Ovary (tissue), 3 donors: ENCODE results near the gene USP6NL.

Experiments used
- POLR2A ChIP-seq: fragments of 450-650 bp; IDR thresholded peaks from one replicate; pipeline ENCODE4 v1.6.1; 2017; ENCODE audit warnings: antibody characterized with exemption, mild to moderate bottlenecking, moderate library complexity
- TF ChIP-seq, protein P1 (sequence below), 3 donors: fragments of 450-650 bp in 2 of 3; fragments of 200-600 bp in 1 of 3; IDR thresholded peaks; one replicate each; pipeline versions ENCODE4 v1.5.1 to v1.8.0; 2016 to 2022; ENCODE audit warnings: antibody characterized with exemption in 3 of 3, mild to moderate bottlenecking in 1 of 3
- donor health status: DM: no; HTN: no; CAD: no.

DNA sequence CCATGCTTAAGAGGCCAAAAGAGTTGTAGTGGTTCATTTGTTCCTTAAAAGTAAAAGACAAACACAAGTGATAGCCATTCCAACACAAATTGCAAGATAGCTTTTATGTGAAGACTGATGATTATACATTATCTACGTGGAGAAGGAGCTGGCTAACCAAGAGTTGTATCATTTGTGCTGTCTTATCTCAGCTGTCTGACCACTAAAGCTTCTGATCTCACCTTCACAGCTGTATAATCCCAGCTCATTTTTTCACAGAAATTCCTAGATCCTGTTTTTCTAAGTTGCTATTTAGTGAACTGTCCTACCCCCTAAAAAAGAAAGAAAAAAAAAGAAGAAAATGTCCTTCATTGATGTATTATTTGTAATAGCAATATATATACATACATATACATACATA, 9.8 kb downstream of the USP6NL start:
- no peak for TF ChIP-seq POLR2A
- TF ChIP-seq, protein P1, sequence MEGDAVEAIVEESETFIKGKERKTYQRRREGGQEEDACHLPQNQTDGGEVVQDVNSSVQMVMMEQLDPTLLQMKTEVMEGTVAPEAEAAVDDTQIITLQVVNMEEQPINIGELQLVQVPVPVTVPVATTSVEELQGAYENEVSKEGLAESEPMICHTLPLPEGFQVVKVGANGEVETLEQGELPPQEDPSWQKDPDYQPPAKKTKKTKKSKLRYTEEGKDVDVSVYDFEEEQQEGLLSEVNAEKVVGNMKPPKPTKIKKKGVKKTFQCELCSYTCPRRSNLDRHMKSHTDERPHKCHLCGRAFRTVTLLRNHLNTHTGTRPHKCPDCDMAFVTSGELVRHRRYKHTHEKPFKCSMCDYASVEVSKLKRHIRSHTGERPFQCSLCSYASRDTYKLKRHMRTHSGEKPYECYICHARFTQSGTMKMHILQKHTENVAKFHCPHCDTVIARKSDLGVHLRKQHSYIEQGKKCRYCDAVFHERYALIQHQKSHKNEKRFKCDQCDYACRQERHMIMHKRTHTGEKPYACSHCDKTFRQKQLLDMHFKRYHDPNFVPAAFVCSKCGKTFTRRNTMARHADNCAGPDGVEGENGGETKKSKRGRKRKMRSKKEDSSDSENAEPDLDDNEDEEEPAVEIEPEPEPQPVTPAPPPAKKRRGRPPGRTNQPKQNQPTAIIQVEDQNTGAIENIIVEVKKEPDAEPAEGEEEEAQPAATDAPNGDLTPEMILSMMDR (IDR thresholded peaks at IDR 0.05) = no peak
